ENCODE results near the gene ITPKB.
"Not testable (repeated sequence)": the region's sequence is repeated elsewhere in the genome, so short reads cannot be mapped to it uniquely, and the experiment has no call there.

Gene ITPKB

GRCh38 chr1:226730836-226731235 lies 8.2 kb downstream of the ITPKB start:
- DNase-seq: no peak

DNA sequence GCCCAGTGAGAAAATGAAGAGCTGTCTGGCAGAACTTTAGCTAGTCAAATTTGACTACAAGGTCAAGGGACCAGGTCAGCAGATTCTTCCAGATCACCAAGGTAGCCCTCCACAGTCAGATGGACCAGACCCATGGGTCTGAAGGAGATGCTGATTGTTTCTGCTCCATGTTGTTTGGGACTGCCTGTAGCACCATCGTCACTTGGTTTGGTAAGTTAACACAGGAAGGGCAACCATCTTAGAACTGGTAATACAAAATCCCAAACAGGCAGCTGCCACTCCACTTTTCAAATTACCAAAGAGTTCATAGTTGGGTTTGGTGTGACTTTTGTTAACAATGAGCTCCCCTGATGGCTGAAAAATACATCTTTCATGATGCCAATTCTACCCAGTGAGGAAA lies 9.0 kb downstream of the ITPKB start:
- no peak for DNase-seq

DNA sequence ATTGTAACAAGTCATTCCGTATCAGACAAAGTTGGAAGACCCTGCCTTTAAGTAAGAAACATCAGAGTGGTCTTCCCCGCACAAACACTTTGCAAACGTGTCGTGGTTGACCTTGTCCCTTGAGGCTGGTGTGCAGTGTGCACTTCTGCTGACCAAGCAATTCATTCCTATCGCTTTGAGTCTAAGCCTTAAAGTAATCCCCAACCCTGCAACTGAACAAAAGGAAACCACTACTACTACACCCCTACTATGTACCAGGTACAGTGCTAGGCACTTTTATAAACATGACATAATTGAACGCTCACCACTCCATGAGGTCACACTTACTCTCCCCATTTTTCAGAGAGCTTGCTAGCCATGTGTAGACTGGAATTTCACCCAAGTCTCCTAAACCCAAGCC lies 10.6 kb downstream of the ITPKB start:
- DNase-seq: peak in 1 of 5 experiments; percentile 59

DNA sequence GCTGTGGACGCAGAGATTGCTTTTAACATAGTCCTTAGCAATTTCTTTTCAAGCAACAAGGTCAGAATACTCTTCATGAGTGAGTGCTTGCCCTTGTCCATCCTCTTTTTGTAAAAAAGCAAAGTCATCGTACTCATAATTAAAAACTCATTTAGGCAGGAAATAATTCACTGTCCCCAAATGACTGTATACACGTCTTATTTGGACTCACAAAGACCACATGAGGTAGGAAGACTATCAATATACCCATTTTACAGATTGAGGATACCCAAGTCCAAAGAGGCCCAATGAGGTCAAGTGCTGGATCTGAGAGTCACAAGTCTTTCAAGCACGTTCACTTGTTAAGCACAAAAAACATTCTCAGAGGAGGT lies 13.2 kb downstream of the ITPKB start:
- no peak for DNase-seq

GRCh38 chr1:226723657-226724532 lies 15.2 kb downstream of the ITPKB start:
- no peak for DNase-seq

DNA sequence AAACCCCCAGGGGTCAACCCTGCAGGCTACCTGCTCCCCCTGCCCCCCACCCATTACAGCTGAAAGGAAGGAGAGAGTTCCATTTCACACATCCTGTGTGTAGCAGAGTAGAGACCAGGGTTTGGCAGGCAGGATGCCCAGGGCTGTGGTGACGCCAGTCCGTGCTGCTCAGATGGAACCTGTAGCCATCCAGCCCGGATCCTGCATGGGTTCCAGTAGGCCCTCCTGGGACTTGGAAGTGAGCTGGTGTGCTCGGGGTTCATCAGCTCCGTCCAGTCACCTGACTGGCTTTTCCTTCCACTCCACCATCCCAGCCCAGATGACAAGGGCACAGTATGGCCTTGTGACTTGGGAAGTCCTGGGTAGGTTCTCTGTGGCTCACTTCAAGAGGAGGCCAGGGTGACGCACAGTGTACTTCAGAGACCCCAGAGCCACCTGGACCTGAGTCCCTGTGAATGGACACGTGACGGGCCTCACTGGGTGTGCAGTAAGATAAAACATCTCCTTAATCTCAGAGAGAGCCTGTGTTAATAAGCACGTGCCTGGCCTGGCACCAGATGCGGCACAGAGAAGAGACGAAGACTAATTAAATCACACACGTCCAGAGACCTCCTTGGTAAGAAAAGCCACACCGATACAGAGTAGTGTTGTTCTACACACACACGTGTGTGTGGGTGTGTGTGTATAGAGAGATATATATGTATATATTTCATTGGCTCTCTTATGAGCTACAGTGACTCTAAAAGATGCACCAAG lies 16.0 kb downstream of the ITPKB start:
- peak in 1 of 5 experiments; percentile 69 for DNase-seq

- DNase-seq: no peak
Observed at GRCh38 chr1:226722240-226722900, 16.7 kb downstream of the ITPKB start.

GRCh38 chr1:226720574-226720973 lies 18.5 kb downstream of the ITPKB start:
- DNase-seq: not testable (repeated sequence)

DNA sequence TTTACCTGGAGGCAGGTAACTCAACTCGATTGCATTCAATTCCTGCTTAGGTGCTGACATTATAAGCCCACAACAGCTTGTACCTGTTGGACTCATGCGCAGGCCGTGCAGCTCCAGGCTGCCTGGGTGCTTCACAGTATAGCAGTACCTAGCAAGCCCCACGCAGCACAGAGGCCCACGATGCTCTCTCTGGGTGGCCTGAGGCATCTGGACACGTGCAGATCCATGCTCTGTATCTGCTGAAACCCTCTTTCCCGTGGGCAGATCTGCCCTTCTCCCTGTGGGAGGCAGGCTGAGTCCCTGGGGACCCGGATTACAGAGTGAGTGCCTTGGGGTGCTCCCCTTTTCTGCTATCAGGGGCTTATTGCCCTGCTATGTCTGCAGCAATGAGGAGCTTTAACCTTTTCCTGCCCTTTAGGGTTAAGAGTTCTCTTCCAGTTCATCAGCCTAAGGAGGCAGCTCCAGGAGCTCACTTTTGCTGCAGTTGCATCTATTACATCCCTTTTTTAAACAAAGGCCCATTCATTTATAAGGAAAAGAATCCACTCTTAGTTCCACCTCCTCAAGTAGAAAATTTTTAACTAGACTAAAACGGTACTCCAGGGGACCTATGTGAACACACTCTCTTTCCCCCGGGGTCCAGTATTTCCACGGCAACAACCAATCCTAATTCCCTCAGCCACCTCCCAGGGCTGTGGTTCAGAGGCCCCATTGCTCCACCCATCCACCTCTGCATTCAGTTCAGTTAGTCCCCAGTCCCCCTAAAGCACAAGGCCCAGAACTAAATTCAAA lies 19.3 kb downstream of the ITPKB start:
- DNase-seq: no peak

- DNase-seq: no peak
Observed at GRCh38 chr1:226717256-226717909, 21.7 kb downstream of the ITPKB start.

DNA sequence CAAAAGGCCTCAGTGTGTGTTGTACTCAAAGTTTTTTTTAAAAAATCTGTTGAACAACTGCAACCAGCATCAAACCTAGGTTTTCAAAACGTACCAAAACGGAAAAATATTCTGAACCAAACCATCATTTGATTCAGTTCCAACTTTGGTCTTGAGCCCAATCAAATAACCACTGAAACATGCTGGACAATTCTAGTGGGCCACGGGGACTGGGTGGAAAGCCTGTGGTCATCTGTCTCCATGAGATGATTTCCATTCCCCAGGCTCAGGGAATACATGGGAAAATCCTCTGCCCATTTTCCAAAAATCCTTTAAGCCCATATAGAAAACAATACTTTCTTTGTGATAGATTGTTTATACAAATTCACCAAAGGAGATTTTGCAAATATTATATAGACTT lies 22.5 kb downstream of the ITPKB start:
- no peak for DNase-seq

DNA sequence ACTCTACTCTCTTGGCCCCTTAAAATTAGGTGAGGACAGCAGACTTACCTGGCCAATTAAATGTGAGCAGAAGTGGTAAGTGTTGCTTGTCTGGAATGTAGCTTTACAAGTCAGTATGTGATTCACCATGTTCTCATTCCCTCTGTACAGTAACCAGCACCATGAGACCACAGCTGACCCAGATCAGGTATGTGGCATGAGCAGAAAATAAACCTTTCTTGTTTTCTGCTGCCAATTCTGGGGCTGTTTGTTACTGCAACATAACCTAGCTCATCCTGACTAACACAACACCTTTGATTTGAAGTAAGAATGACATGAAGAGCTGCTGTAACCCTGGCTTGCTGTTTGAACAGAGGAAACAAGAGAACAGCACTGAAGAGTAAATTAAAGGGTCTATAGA lies 24.9 kb downstream of the ITPKB start:
- DNase-seq: no peak

DNA sequence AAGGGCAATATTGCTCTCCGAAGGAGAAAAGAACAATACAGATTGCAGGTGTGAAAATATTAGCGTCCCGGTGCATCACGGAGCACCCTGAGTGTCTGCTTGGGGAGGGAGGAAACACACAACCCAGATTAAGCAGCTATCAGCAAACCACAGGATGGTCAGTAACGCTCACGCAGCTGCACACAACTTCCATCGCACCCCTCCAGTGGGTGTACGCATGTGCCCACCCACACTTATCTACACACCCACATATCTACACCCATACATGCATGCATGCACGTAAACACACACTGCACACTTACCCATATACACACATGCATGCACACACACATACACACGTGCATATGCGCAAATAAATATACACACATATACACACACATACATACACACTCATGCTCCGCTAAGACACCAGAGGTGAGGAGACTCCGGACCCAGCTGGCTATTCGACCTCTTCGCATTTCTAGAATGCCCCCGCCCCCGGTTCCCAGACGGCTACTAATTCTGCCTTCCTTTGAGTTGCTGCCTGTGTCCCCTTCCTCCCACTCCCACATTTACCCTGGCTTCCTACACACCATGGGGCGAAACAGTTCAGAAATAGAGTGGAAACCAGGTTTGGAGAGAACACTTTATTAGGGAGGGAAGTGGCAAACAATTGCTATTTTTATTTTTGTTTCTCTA lies 26.2 kb downstream of the ITPKB start:
- peak in 1 of 5 experiments; percentile 49 for DNase-seq

- peak in 3 of 5 experiments; percentile 42 to 84 (median 67) for DNase-seq
Observed at GRCh38 chr1:226711976-226712741, 26.9 kb downstream of the ITPKB start.

DNA sequence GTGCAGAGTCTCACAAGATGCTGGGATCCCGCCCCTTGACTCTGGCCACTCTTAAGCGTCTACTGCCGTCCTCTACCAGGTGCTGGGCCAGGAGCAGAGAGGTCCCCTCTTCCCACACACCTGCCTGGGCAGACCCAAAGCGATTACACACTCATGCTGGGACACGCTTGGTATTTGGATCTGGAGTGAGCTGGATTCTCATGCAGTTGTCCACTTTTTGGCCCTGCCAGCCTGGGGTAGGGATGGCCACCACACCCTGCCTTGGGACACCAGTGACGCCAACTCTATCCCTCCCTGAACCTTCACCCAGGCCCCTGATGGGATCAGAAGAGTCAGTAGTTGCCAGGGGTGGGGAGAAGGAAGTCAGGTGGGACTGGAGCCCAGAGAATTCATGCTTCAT lies 28.6 kb downstream of the ITPKB start:
- no peak for DNase-seq

- no peak for DNase-seq
Observed at GRCh38 chr1:226709953-226710352, 29.1 kb downstream of the ITPKB start.

DNA sequence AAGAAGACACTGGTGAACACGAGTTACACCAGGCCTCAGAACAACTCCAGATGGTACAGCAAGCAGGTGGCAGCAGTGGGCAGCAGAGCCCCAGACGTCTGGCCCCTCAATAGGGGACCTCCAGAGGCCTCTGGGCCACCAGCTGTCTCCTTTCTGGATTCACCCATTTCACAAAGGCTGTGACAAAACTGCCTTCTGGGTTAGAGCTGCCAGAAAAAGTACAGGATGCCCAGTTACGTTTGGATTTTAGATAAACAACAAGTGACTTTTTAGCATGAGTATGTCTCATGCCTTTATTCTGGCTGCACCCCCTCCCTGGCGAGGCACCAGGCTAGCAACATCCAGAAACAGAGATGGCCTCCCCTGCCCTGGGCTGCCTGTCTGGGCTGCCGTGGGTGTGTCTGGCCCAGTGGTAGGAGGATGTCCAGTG lies 30.1 kb downstream of the ITPKB start:
- DNase-seq: peak in 1 of 5 experiments; percentile 32

- peak in 1 of 5 experiments; percentile 39 for DNase-seq
Observed at GRCh38 chr1:226708342-226708780, 30.7 kb downstream of the ITPKB start.

DNA sequence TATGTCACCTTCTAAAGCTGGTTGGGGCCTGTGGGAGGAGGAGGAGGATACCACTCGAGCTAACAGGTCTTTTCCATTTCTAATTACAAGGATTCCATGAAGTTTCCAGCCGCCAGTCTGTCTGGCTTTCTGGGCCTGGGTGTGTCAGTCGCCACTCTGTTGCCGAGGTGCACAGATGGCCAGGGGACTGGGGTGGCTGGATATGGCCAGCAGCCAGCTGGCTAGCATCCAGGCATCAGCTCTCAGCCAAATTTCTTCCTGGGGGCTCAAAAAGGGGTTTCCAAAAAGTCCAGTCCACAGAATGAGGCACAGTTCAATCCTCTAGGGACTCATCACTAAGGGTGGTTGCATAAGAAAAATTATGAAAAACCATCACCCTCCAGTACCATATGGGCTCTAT lies 32.4 kb downstream of the ITPKB start:
- no peak for DNase-seq

GRCh38 chr1:226704169-226704937 lies 34.7 kb downstream of the ITPKB start:
- DNase-seq: no peak
